Mucosa of descending colon (tissue), 3 donors: ENCODE data around the gene OPN5. TPM values are rescaled to one million over a fixed set of nuclear protein-coding genes. Genes with fewer than 3 reads are reported as not detected.

ENCODE experiments used
- ATAC-seq: fragments of 200-7000 bp; cut with Tn5 transposase; one replicate; pipeline ENCODE4 v1.9.1; 2020; ENCODE audit warnings: mild to moderate bottlenecking, moderate library complexity
- DNase-seq, 3 donors: peaks; one replicate each; pipeline ENCODE4 v3.0.0-alpha.2; 2020
- H3K36me3 ChIP-seq: fragments of 200-600 bp; one replicate; pipeline ENCODE4 v1.8.0; 2021; ENCODE audit warnings: low read depth, mild to moderate bottlenecking
- H3K4me1 ChIP-seq: fragments of 200-600 bp; one replicate; pipeline ENCODE4 v1.8.0; 2021; ENCODE audit warnings: low read depth, mild to moderate bottlenecking
- H3K4me3 ChIP-seq: fragments of 200-600 bp; one replicate; pipeline ENCODE4 v1.8.0; 2021; ENCODE audit warnings: mild to moderate bottlenecking
- H3K9me3 ChIP-seq: fragments of 200-600 bp; one replicate; pipeline ENCODE4 v1.8.0; 2021; ENCODE audit warnings: mild to moderate bottlenecking
- intact Hi-C, 2 donors: fragments of 100-400 bp; cut with DNase I in 1 of 2; cut with micrococcal nuclease in 1 of 2; formaldehyde crosslinking; loops; one replicate each; pipeline versions ENCODE4 v1.11.0 to v1.11.1; 2022; cut with DNase I, micrococcal nuclease
- total RNA-seq, 3 donors: library from RNA; stranded (reverse); fragmentation: NEBNext Ultra II Directional in 2 of 3; extraction: Animal tissue kit (Norgen Biotek cat#: 25700) in 2 of 3; gene quantifications; one replicate each; pipeline versions ENCODE4 v1.2.1 to v1.2.4, GENCODE V29; 2021 to 2023
- TF ChIP-seq, protein P1 (sequence below): fragments of 200-600 bp; IDR thresholded peaks from one replicate; pipeline ENCODE4 v1.8.0; 2022; ENCODE audit warnings: antibody characterized with exemption, mild to moderate bottlenecking
- donor health status: DM: no; HTN: no; CAD: no; lungs with moderate emphysema.
- donor health status: DM: no; HTN: no; CAD: no.
- donor health status: DM: no; HTN: yes; CAD: no.

The OPN5 gene
- total RNA-seq, 3 donors from 2014 or later = not detected

DNA sequence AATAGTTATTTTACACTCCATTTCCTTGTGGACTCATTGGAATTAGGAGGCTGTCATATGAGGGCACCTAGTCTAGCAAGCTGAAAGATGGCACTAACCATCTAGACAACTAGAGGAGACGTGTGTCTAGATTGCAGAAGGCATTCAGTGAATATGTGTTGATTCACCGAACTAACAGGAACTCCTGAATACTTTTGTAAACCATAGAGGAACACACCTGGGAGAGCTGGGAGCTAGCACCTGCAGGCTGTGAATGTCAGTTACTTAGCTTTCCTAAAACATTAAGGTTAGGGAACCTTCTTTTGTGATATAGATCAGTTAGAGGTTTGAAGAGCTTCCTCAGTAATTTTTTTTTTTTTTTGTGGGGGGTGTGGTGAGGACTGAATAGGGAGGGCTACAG, 7.7 kb downstream of the OPN5 start:
- ATAC-seq (no peak), DNase-seq (no peak)
- Histone ChIP-seq H3K4me3 (no peak overlapping the region), H3K9me3 (no peaks in the 10 kb centered on the region), H3K4me1 (no peaks in the 10 kb centered on the region), H3K36me3 (no peaks in the 10 kb centered on the region)
- TF ChIP-seq, protein P1, sequence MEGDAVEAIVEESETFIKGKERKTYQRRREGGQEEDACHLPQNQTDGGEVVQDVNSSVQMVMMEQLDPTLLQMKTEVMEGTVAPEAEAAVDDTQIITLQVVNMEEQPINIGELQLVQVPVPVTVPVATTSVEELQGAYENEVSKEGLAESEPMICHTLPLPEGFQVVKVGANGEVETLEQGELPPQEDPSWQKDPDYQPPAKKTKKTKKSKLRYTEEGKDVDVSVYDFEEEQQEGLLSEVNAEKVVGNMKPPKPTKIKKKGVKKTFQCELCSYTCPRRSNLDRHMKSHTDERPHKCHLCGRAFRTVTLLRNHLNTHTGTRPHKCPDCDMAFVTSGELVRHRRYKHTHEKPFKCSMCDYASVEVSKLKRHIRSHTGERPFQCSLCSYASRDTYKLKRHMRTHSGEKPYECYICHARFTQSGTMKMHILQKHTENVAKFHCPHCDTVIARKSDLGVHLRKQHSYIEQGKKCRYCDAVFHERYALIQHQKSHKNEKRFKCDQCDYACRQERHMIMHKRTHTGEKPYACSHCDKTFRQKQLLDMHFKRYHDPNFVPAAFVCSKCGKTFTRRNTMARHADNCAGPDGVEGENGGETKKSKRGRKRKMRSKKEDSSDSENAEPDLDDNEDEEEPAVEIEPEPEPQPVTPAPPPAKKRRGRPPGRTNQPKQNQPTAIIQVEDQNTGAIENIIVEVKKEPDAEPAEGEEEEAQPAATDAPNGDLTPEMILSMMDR = no peak
- intact Hi-C loops = loop anchor here in 1 of 2 donors (10.0 kb wide), 1 partner anchor 375 kb away; no protein-coding TSS in a partner anchor

DNA sequence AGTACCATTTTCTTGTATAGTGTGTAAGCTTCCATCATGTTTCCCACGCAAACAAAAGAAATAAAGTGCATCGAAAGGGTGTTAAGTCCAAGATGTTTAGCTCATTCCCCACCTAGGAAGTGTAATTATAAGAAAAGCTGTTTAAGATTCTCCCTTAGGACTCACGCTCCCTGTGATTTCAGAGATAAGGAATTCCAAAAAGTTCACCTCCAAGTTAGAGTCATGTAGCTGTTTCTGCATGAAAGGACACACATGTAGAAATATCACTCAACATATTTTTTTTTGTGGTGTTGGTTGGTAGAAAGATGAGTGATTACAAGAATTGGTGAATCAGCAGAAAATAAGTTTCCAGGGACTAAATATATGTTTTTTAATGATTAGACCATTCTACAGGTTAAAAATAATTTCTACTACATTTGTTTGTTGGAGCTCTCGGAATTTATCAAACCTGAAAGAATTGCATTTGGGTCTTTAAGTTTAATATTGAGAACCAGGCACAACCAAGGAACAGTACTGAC, 10.4 kb downstream of the OPN5 start:
- H3K4me1 ChIP-seq = no peaks in the 10 kb centered on the region
- intact Hi-C loops = no loop called here
- TF ChIP-seq, protein P1 = no peak
- no peak overlapping the region for H3K4me3 ChIP-seq
- H3K36me3 ChIP-seq = no peaks in the 10 kb centered on the region
- no peaks in the 10 kb centered on the region for H3K9me3 ChIP-seq
- DNase-seq (no peak), ATAC-seq (no peak)

DNA sequence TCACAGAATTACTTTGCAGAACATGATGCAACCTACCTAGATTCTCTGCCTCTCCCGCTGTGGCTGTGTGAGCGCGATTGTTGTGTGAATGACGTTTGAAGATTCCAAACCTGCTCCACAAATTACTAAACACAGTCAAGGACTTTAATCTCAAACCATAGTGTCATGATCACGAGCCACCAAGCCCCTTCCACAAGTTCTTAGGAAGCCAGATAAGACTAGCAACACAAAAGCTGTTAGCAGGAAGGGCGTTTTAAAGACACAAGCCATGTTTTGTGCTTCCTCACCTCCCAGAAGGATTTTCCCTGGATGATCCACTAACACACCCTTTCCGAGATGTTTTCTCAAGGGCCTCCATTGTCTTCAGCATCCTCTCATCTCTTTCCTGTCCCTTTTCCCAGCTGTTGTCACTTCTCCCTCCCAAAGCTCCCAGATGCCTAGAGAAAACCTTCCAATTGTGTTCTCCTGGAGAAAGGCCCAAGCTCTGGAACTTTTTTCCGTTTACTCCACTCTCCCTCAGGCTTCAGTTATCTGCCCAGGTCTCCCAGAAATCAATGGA, 12.8 kb downstream of the OPN5 start:
- ATAC-seq = no peak
- Histone ChIP-seq H3K9me3 (no peaks in the 10 kb centered on the region), H3K4me3 (no peak overlapping the region), H3K4me1 (no peaks in the 10 kb centered on the region), H3K36me3 (no peaks in the 10 kb centered on the region)
- DNase-seq = no peak
- TF ChIP-seq, protein P1 = no peak
- intact Hi-C loops = no loop called here

DNA sequence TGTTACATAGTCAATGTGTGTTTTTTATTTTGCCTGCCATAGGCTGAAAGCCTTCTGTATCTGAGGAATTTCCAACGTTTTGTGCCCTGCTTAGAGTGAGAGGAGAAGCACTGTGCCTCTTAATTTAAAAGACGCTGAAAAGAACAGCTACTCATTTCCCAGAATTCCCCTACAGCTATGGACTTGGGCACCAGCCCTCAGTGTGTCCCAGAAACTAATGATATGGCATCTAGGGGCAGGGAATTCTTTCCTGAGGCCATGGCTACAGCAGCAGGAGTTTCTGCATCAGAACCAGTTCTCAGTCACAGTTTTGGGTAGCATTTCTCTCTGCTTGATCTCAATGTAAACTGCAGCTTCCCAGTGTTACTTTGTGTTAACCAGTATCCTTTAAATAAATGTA, 20.2 kb downstream of the OPN5 start:
- Histone ChIP-seq H3K36me3 (no peaks in the 10 kb centered on the region), H3K4me3 (no peak overlapping the region), H3K9me3 (no peaks in the 10 kb centered on the region), H3K4me1 (no peaks in the 10 kb centered on the region)
- DNase-seq (no peak), ATAC-seq (no peak)
- intact Hi-C loops = no loop called here
- TF ChIP-seq, protein P1 = no peak

DNA sequence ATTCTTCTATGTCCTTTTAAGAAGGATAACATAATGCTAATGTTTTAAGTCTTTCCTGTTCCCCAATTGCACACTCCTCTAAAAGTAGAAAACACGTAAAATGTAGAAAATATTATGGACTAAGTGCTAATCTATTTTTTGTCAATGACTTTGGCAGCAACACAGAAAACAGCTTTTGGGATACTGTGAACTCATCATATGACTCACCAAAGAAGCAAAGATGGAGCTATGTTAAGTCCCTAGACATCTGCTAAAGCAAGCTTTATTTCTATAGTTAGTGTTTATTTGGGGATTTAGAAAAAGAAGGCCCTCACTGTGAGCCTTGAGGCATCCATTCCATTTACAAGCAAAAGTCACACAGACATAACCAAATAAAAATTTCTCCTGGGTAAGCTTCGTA, 23.0 kb downstream of the OPN5 start:
- Histone ChIP-seq H3K9me3 (no peaks in the 10 kb centered on the region), H3K36me3 (no peaks in the 10 kb centered on the region), H3K4me1 (no peaks in the 10 kb centered on the region), H3K4me3 (no peak overlapping the region)
- TF ChIP-seq, protein P1 = no peak
- ATAC-seq = no peak
- intact Hi-C loops = no loop called here
- DNase-seq = no peak

DNA sequence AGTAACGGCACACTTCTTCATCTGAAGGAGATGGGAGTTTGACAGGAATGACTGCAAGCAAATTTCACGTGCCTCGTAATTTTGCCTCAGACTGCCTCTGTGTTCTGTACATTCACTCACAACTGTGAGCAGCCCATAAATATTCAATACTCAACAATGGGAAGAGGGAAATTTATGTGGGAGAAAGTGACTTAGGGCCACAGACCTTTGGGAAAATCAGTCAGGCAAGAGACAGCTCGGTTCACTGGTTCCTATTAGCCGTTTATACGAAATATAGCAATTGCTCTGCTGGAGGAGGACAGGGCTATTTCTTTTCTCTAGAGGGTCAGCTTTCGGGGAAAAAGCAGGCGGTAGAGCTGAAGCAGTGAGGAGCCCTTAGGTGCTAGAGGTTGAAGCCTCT, 28.0 kb downstream of the OPN5 start:
- DNase-seq = no peak

More for the DNA sequence above, 28.0 kb downstream of the OPN5 start:
- no peak for ATAC-seq
- no peaks in the 10 kb centered on the region for H3K36me3 ChIP-seq
- no peak overlapping the region for H3K4me3 ChIP-seq
- no peaks in the 10 kb centered on the region for H3K9me3 ChIP-seq
- TF ChIP-seq, protein P1 = no peak
- intact Hi-C loops = no loop called here
- no peaks in the 10 kb centered on the region for H3K4me1 ChIP-seq
